Right cardiac atrium (tissue), 5 donors: ENCODE data around the gene GIMAP6. TPM values are rescaled to one million over a fixed set of nuclear protein-coding genes. Genes with fewer than 3 reads are reported as not detected.
"Not testable (repeated sequence)": the region's sequence is repeated elsewhere in the genome, so short reads cannot be mapped to it uniquely, and the experiment has no call there.

Experiments used
- ATAC-seq, 2 donors: fragments of 200-7000 bp; cut with Tn5 transposase; one replicate each; pipeline versions ENCODE4 v1.8.0 to v1.9.1; 2020; ENCODE audit warnings: moderate library complexity in 2 of 2, mild to moderate bottlenecking in 1 of 2
- DNase-seq, 3 donors: peaks; one replicate each; pipeline ENCODE4 v3.0.0-alpha.2; 2020
- H3K27ac ChIP-seq: one replicate; pipeline ENCODE4 v1.5.1; 2013; ENCODE audit warnings: mild to moderate bottlenecking, low read length, control low read depth, moderate library complexity
- H3K27me3 ChIP-seq: one replicate; pipeline ENCODE4 v1.6.1; 2013; ENCODE audit not compliant: control insufficient read depth, insufficient read depth
- H3K4me1 ChIP-seq: one replicate; pipeline ENCODE4 v1.6.1; 2013; ENCODE audit warnings: low read length; ENCODE audit not compliant: control insufficient read depth, insufficient read depth
- H3K4me3 ChIP-seq: one replicate; pipeline ENCODE4 v1.5.1; 2013; ENCODE audit warnings: low read length, control low read depth
- H3K9me3 ChIP-seq: one replicate; pipeline ENCODE4 v1.6.1; 2013; ENCODE audit warnings: low read length; ENCODE audit not compliant: control insufficient read depth
- WGBS: extraction: QIAGEN DNeasy Blood & Tissue Kit; methylation state at CpG from one replicate; pipeline ENCODE4 v1.1.7; 2013; 5-methylcytosine and 5-hydroxymethylcytosine counted together
- intact Hi-C, 4 donors: fragments of 100-400 bp; cut with DNase I; formaldehyde crosslinking; loops; one replicate each; pipeline versions ENCODE4 v1.11.0 to v1.14.0; 2022 to 2023
- polyA plus RNA-seq: library from polyadenylated mRNA; stranded (reverse); fragments of 200-250 nt; gene quantifications from one replicate; pipeline ENCODE4 v1.2.3, GENCODE V29; 2013
- total RNA-seq, 4 donors: library from RNA; stranded (reverse); fragmentation: NEBNext Ultra II Directional; extraction: Animal tissue kit (Norgen Biotek cat#: 25700); gene quantifications; one replicate each; pipeline ENCODE4 v1.2.1, GENCODE V29; 2021
- donor health status: healthy with polysubstance abuse.
- donor health status: DM: no; HTN: yes; CAD: no.
- donor health status: DM: no; HTN: no; CAD: no.
- donor health status: DM: no; HTN: yes; CAD: no; lungs with severe emphysema.
- donor health status: DM: yes; HTN: yes; CAD: no.

The GIMAP6 gene
- total and polyA plus RNA-seq, 5 donors, result 14.6 to 29.1 (median 22.3) TPM

- H3K4me3 ChIP-seq, result no peak overlapping the region
- WGBS, result 88% methylated on average over 2 of the region's 2 CpGs
- peak in 1 of 2 donors; percentile 15 for ATAC-seq
- H3K27ac ChIP-seq, result no peak overlapping the region
- no peak for DNase-seq
- no peaks in the 10 kb centered on the region for H3K4me1 ChIP-seq
- no peaks in the 10 kb centered on the region for H3K9me3 ChIP-seq
- intact Hi-C loops, result no loop called here
- no peaks in the 10 kb centered on the region for H3K27me3 ChIP-seq
Measured at GRCh38 chr7:150665896-150666295, 33.7 kb upstream of the GIMAP6 start.

DNA sequence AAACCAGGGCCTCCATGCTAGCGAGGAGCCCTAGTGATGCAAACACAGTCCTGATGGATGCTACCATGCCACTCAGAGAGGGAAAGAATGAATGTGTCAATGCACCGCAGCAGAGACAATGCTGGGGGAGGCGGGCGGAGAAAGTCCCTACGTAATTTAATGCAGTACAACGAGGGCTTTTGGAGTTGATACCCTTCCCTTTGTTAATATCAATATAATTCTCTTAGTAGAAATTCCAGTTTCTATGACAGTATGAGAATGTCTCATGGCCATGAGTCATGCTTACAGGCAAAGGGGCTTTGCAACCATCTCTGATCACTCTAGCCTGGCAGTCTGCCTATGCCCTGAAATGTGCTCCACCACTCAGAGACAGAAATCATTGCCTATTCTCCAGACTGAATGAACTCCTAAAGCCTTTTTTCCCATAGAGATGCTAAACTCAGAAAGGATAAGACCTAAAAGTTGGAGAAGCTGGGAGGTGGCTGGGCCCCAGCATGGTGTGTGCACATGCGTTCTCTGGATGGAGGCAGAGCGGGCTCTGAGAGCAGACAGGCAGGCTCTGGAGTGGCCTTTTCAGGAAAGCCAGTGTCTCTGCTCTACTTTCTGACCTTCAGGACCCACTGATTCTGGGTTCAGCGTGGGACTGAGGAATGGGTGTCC lies 33.0 kb upstream of the GIMAP6 start:
- Histone ChIP-seq H3K27ac (no peak overlapping the region), H3K4me3 (no peak overlapping the region), H3K27me3 (no peaks in the 10 kb centered on the region), H3K9me3 (no peaks in the 10 kb centered on the region), H3K4me1 (no peaks in the 10 kb centered on the region)
- 93% methylated on average over 9 of the region's 9 CpGs for WGBS
- no peak for DNase-seq
- intact Hi-C loops, result no loop called here
- ATAC-seq, result no peak

GRCh38 chr7:150663802-150664494 lies 31.8 kb upstream of the GIMAP6 start:
- WGBS, result 93% methylated on average over 4 of the region's 4 CpGs
- Histone ChIP-seq H3K27ac (no peak overlapping the region), H3K9me3 (no peaks in the 10 kb centered on the region), H3K27me3 (no peaks in the 10 kb centered on the region), H3K4me1 (no peaks in the 10 kb centered on the region), H3K4me3 (no peak overlapping the region)
- intact Hi-C loops, result no loop called here
- ATAC-seq (peak in 1 of 2 donors; percentile 22), DNase-seq (no peak)

DNA sequence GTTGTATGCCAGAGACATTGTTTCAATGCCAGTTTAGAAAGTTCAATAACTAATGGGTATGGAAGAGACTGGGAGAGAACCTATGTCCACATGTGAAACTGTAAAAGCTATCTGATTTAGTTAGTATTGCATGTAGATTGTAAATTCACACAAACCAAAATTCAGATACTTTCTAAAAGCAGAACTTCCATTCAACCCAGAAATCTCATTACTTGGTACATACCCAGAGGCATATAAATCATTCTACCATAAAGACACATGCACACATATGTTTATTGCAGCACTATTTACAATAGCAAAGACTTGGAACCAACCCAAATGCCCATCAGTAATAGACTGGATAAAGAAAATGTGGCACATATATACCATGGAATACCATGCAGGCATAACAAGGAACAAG lies 30.6 kb upstream of the GIMAP6 start:
- H3K9me3 ChIP-seq, ATAC-seq, H3K4me3 ChIP-seq, DNase-seq, H3K27ac ChIP-seq, H3K27me3 ChIP-seq, intact Hi-C loops, H3K4me1 ChIP-seq: not testable (repeated sequence)

DNA sequence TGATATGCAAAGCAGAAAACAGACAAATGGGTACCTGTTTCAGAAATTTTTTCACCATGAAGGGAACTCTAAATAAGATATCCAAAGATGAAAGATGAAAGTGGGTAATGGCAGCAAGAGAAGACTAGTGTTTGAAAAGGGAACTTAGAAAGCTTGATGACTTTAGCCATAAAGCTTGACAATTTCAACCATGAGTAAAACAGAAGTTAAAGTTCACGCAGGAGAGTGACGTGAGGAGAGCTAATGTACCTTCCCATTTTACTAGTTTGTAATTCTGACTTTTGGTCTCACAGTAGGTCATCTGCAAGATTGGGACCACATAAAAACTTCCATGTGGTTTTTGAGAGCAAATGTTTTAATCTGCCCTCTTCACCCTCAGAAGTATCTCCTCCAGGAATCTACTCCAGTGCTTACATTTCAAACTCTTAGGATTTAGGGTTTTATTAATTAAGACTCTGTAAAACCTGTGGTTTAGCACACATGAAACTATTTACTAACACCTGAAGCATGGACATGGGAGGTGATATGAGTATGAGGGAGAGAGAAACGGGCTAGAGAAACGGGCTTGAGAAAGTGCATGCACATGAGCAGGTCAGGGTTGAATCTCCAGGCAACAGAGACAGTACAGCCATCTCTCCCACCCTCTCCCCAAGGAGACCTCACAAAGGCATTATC lies 28.9 kb upstream of the GIMAP6 start:
- intact Hi-C loops, result no loop called here
- H3K27me3 ChIP-seq, result no peaks in the 10 kb centered on the region
- ATAC-seq, result no peak

GRCh38 chr7:150657526-150657925 lies 25.3 kb upstream of the GIMAP6 start:
- H3K4me1 ChIP-seq, result no peaks in the 10 kb centered on the region
- WGBS, result 59% methylated on average over 3 of the region's 3 CpGs
- intact Hi-C loops, result no loop called here
- DNase-seq (no peak), ATAC-seq (no peak)
- peaks cover 2% of the 10 kb centered on the region for H3K9me3 ChIP-seq
- H3K27ac ChIP-seq, result no peak overlapping the region
- H3K4me3 ChIP-seq, result no peak overlapping the region
- H3K27me3 ChIP-seq, result no peaks in the 10 kb centered on the region

More for the DNA sequence above, 28.9 kb upstream of the GIMAP6 start:
- Histone ChIP-seq H3K9me3 (peaks cover 2% of the 10 kb centered on the region), H3K27ac (no peak overlapping the region), H3K4me3 (no peak overlapping the region), H3K4me1 (no peaks in the 10 kb centered on the region)
- 85% methylated on average over 4 of the region's 4 CpGs for whole genome bisulfite sequencing
- DNase-seq, result no peak

DNA sequence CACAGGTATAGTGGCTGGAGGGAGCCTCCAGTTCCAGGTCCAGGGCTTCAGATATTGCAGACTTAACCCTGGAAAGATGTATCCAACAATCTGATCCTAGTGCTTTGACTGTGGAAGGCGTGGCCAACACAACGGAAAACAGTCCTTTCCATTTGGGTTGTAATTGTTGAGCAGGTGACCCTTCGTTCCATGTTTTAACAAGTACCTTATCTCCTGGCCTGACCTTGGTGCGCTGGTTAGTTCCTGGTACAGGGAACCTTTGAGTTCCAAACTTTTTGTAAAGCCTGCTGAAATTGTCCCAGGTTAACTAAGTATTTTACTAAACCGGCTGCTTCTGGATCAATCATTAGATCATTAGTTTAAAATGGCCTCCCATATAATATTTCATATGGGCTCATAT lies 23.9 kb upstream of the GIMAP6 start:
- 89% methylated on average over 5 of the region's 5 CpGs for WGBS
- ATAC-seq (no peak), DNase-seq (no peak)
- no peaks in the 10 kb centered on the region for H3K27me3 ChIP-seq
- intact Hi-C loops, result no loop called here
- peaks cover 2% of the 10 kb centered on the region for H3K9me3 ChIP-seq
- H3K4me3 ChIP-seq, result no peak overlapping the region
- no peaks in the 10 kb centered on the region for H3K4me1 ChIP-seq
- no peak overlapping the region for H3K27ac ChIP-seq

- intact Hi-C loops, result no loop called here
- ATAC-seq (no peak), DNase-seq (no peak)
- Histone ChIP-seq H3K27me3 (no peaks in the 10 kb centered on the region), H3K27ac (no peak overlapping the region), H3K4me1 (no peaks in the 10 kb centered on the region), H3K9me3 (peaks cover 2% of the 10 kb centered on the region), H3K4me3 (no peak overlapping the region)
- WGBS, result 80% methylated on average over 2 of the region's 2 CpGs
Measured at GRCh38 chr7:150654692-150655091, 22.5 kb upstream of the GIMAP6 start.

GRCh38 chr7:150649080-150649385 lies 16.8 kb upstream of the GIMAP6 start:
- Histone ChIP-seq H3K4me3 (no peak overlapping the region), H3K4me1 (no peaks in the 10 kb centered on the region), H3K9me3 (no peaks in the 10 kb centered on the region), H3K27ac (no peak overlapping the region), H3K27me3 (no peaks in the 10 kb centered on the region)
- intact Hi-C loops, result no loop called here
- ATAC-seq (peak; percentile 21 to 43), DNase-seq (no peak)
- WGBS, result 44% methylated on average over 3 of the region's 3 CpGs

DNA sequence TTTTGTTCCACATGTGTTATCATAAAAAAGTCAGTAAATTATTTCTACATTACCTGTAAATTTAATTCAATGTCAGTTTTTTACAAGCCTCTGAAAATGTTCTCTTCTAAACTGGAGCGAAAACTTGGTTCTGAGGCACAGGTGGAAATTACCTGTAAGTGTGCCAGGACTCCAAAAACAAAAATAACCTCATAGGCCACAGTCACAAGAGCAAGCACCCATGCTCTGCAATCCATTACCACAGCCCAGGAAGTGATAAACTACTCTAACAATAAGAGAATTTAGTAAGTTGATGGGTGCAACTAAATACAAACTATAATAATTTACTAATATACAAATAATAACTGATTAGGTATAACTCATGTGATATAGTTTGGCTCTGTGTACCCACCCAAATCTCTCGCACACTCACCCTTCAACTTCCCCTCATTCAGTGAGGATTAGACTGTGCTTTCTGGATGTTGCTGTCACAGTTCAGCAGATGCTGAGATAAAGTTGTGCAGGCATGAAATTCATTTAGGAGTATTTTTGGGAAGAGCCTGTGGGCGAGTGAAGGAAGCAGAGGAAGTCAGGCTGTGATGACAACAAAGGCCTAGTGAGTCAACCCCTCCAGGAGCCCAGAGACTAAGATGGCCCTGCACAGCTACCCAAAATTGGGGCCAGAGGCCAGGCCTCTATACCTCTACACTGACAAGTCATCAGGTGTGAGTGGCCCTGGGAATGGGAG lies 16.3 kb upstream of the GIMAP6 start:
- no peak overlapping the region for H3K27ac ChIP-seq
- WGBS, result 63% methylated on average over 3 of the region's 3 CpGs
- H3K9me3 ChIP-seq, result no peaks in the 10 kb centered on the region
- peak in 1 of 2 donors; percentile 26 for ATAC-seq
- no peaks in the 10 kb centered on the region for H3K4me1 ChIP-seq
- intact Hi-C loops, result no loop called here
- no peak for DNase-seq
- no peaks in the 10 kb centered on the region for H3K27me3 ChIP-seq
- H3K4me3 ChIP-seq, result no peak overlapping the region
